H7 (cell line): ENCODE measurements around the gene GABRD. TPM values are rescaled to one million over a fixed set of nuclear protein-coding genes. Genes with fewer than 3 reads are reported as not detected.
"Not testable (repeated sequence)": the region's sequence is repeated elsewhere in the genome, so short reads cannot be mapped to it uniquely, and the experiment has no call there.

ENCODE experiments used
- DNase-seq: peaks from one replicate; pipeline ENCODE4 v3.0.0; 2012
- H3K27me3 ChIP-seq: 2 replicates; pipeline ENCODE4 v1.6.0; 2011; ENCODE audit warnings: mild to moderate bottlenecking, low read length; ENCODE audit not compliant: control insufficient read depth, insufficient read depth
- H3K36me3 ChIP-seq: replicated peaks from 2 replicates; pipeline ENCODE4 v1.5.1; 2011; ENCODE audit warnings: low read length; ENCODE audit not compliant: control insufficient read depth, insufficient read depth
- H3K4me3 ChIP-seq: 2 replicates; pipeline ENCODE4 v1.5.1; 2011; ENCODE audit warnings: low read depth, mild to moderate bottlenecking, control low read depth, low read length, moderate library complexity; ENCODE audit not compliant: insufficient read depth
- total RNA-seq: library from RNA; depleted of rRNA; stranded (reverse); fragments of >200 nt; shearing (Covaris generic); gene quantifications from 2 replicates; pipeline ENCODE4 v1.2.3, GENCODE V29; 2014; rRNA removed

The GABRD gene
- 2.7 and 5.1 TPM in 2 replicates for total RNA-seq

GRCh38 chr1:2019172-2019543 is at the start of gene GABRD:
Gene GABRD, plus strand, starts transcription at chr1:2019345. Its CDS starts 79 bp downstream, at chr1:2019424.
- Histone ChIP-seq H3K36me3 (no peaks in the 10 kb centered on the region), H3K4me3 (peak within 1 kb of the TSS; percentile 55), H3K27me3 (peaks cover 22% of the 10 kb centered on the region)
- peak; percentile 98 for DNase-seq

GRCh38 chr1:1969505-1969900 is 49.6 kb upstream of the GABRD start:
- no peaks in the 10 kb centered on the region for H3K36me3 ChIP-seq
- DNase-seq = peak; percentile 67
- no peaks in the 10 kb centered on the region for H3K27me3 ChIP-seq
- no peak overlapping the region for H3K4me3 ChIP-seq

- Histone ChIP-seq H3K4me3 (no peak overlapping the region), H3K27me3 (no peaks in the 10 kb centered on the region), H3K36me3 (no peaks in the 10 kb centered on the region)
- no peak for DNase-seq
Observed at GRCh38 chr1:1969953-1970716, 49.0 kb upstream of the GABRD start.

GRCh38 chr1:1971017-1971416 is 48.1 kb upstream of the GABRD start:
- DNase-seq = no peak
- H3K4me3 ChIP-seq = no peak overlapping the region
- no peaks in the 10 kb centered on the region for H3K27me3 ChIP-seq
- H3K36me3 ChIP-seq = no peaks in the 10 kb centered on the region

- Histone ChIP-seq H3K4me3 (no peak overlapping the region), H3K27me3 (no peaks in the 10 kb centered on the region), H3K36me3 (no peaks in the 10 kb centered on the region)
- peak; percentile 48 for DNase-seq
Observed at GRCh38 chr1:1971688-1972087, 47.5 kb upstream of the GABRD start.

GRCh38 chr1:1972976-1973715 is 46.0 kb upstream of the GABRD start:
- Histone ChIP-seq H3K4me3 (no peak overlapping the region), H3K36me3 (no peaks in the 10 kb centered on the region), H3K27me3 (no peaks in the 10 kb centered on the region)
- peak; percentile 61 for DNase-seq

- no peaks in the 10 kb centered on the region for H3K27me3 ChIP-seq
- no peak overlapping the region for H3K4me3 ChIP-seq
- no peaks in the 10 kb centered on the region for H3K36me3 ChIP-seq
- peak; percentile 63 for DNase-seq
Observed at GRCh38 chr1:1973716-1974642, 45.2 kb upstream of the GABRD start.

- Histone ChIP-seq H3K36me3 (no peaks in the 10 kb centered on the region), H3K4me3 (no peak overlapping the region), H3K27me3 (no peaks in the 10 kb centered on the region)
- peak; percentile 81 for DNase-seq
Observed at GRCh38 chr1:1974834-1975233, 44.3 kb upstream of the GABRD start.

- no peak for DNase-seq
- Histone ChIP-seq H3K27me3 (no peaks in the 10 kb centered on the region), H3K36me3 (no peaks in the 10 kb centered on the region), H3K4me3 (no peak overlapping the region)
Observed at GRCh38 chr1:1975535-1975934, 43.6 kb upstream of the GABRD start.

- DNase-seq = no peak
- Histone ChIP-seq H3K27me3 (no peaks in the 10 kb centered on the region), H3K36me3 (no peaks in the 10 kb centered on the region), H3K4me3 (no peak overlapping the region)
Observed at GRCh38 chr1:1976031-1976430, 43.1 kb upstream of the GABRD start.

- DNase-seq = peak; percentile 60
Observed at GRCh38 chr1:1978108-1978507, 41.0 kb upstream of the GABRD start.

GRCh38 chr1:1978690-1979481 is 40.3 kb upstream of the GABRD start:
- not testable (repeated sequence) for H3K36me3 ChIP-seq, H3K27me3 ChIP-seq, H3K4me3 ChIP-seq
- peak; percentile 60 for DNase-seq

More at GRCh38 chr1:1978108-1978507, 41.0 kb upstream of the GABRD start:
- H3K4me3 ChIP-seq = no peak overlapping the region
- H3K27me3 ChIP-seq = no peaks in the 10 kb centered on the region
- no peaks in the 10 kb centered on the region for H3K36me3 ChIP-seq

GRCh38 chr1:1979482-1980165 is 39.5 kb upstream of the GABRD start:
- no peak overlapping the region for H3K4me3 ChIP-seq
- DNase-seq = peak; percentile 60
- no peaks in the 10 kb centered on the region for H3K27me3 ChIP-seq
- no peaks in the 10 kb centered on the region for H3K36me3 ChIP-seq
